Fibroblast of skin of abdomen (primary cell): ENCODE measurements around the gene SEPTIN8.
A peak's percentile ranks its signal among the peaks of the same experiment; 100 is the strongest.

ENCODE experiments used
- DNase-seq: peaks from one replicate; pipeline ENCODE4 v3.0.0-alpha.2; 2013

SEPTIN8 gene

GRCh38 chr5:132763181-132764036 lies 13.6 kb downstream of the SEPTIN8 start:
- no peak for DNase-seq

GRCh38 chr5:132762246-132763000 lies 14.6 kb downstream of the SEPTIN8 start:
- no peak for DNase-seq

- DNase-seq: no peak
These were observed 15.5 kb downstream of the SEPTIN8 start for GRCh38 chr5:132761321-132762240.

- DNase-seq: no peak
These were observed 16.3 kb downstream of the SEPTIN8 start for GRCh38 chr5:132760601-132761317.

- no peak for DNase-seq
These were observed 17.0 kb downstream of the SEPTIN8 start for GRCh38 chr5:132760049-132760420.

GRCh38 chr5:132759114-132760048 lies 17.7 kb downstream of the SEPTIN8 start:
- DNase-seq: no peak

GRCh38 chr5:132758451-132758850 lies 18.6 kb downstream of the SEPTIN8 start:
- DNase-seq: no peak

- no peak for DNase-seq
These were observed 20.5 kb downstream of the SEPTIN8 start for GRCh38 chr5:132756542-132756941.

GRCh38 chr5:132754947-132755346 lies 22.1 kb downstream of the SEPTIN8 start:
- DNase-seq: peak; percentile 41

- no peak for DNase-seq
These were observed 22.9 kb downstream of the SEPTIN8 start for GRCh38 chr5:132754111-132754510.

GRCh38 chr5:132753135-132753987 lies 23.7 kb downstream of the SEPTIN8 start:
- DNase-seq: no peak

- no peak for DNase-seq
These were observed 24.4 kb downstream of the SEPTIN8 start for GRCh38 chr5:132752581-132753125.

- DNase-seq: no peak
These were observed 25.0 kb downstream of the SEPTIN8 start for GRCh38 chr5:132751971-132752580.

GRCh38 chr5:132751444-132751843 lies 25.6 kb downstream of the SEPTIN8 start:
- DNase-seq: peak; percentile 65

- no peak for DNase-seq
These were observed 26.4 kb downstream of the SEPTIN8 start for GRCh38 chr5:132750471-132751230.

GRCh38 chr5:132749506-132749905 lies 27.5 kb downstream of the SEPTIN8 start:
- DNase-seq: no peak

GRCh38 chr5:132748522-132749000 lies 28.5 kb downstream of the SEPTIN8 start:
- no peak for DNase-seq
